ENCODE results near the gene NPAT. TPM values are rescaled to one million over a fixed set of nuclear protein-coding genes. Genes with fewer than 3 reads are reported as not detected.
A peak's percentile ranks its signal among the peaks of the same experiment; 100 is the strongest.

The NPAT gene
- total and polyA plus RNA-seq, 9 of the 15 experiments (the other 6 are each of a cell fraction or from before 2014, with no cell fraction given): 8.8 to 30.0 (median 22.1) TPM

DNA sequence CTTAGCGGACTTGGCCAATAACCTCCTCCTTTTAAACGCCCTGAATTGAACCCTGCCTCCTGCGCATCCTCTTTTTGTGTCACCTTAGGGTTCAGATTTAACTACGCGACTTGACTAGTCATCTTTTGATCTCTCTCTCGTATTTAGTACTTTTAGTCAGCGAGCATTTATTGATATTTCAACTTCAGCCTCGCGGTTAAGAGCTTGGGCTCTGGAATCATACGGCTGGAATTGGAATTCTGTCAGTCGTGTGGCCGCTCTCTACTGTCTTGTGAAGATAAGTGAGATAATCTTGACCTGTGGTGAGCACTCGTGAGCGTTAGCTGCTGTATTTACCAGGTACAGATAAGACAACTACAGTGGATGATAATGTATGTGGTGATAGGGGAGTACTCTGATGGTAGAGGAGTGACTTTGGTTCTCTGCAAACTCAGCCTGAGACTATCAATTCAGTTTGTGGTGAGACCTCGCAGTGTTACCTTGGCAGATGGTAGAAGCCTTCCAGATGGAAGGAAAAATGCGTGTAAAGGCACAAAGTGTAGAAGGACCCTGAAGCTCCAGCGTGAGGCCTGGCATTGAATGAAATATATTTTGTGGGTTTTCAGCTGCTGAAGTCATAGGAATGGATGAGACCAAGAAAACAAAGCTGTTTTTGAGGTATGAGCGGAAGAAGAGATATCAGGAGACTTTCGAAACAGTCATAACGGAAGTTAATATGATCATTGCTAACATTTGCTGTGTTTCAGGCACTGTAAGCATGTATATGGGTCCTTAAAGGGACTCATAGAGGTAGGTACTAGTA lies 1.1 kb upstream of the NPAT start (continued):
- peak; percentile 95 for TF ChIP-seq ARID1B (IDR thresholded peaks at IDR 0.05)
- TF ChIP-seq, protein P1, sequence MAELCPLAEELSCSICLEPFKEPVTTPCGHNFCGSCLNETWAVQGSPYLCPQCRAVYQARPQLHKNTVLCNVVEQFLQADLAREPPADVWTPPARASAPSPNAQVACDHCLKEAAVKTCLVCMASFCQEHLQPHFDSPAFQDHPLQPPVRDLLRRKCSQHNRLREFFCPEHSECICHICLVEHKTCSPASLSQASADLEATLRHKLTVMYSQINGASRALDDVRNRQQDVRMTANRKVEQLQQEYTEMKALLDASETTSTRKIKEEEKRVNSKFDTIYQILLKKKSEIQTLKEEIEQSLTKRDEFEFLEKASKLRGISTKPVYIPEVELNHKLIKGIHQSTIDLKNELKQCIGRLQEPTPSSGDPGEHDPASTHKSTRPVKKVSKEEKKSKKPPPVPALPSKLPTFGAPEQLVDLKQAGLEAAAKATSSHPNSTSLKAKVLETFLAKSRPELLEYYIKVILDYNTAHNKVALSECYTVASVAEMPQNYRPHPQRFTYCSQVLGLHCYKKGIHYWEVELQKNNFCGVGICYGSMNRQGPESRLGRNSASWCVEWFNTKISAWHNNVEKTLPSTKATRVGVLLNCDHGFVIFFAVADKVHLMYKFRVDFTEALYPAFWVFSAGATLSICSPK (IDR thresholded peaks at IDR 0.05; ENCODE audit: borderline replicate concordance): no peak
- TF ChIP-seq MYNN (IDR thresholded peaks at IDR 0.05): 0 out of 2 replicates have a peak, but pooled peaks have one; percentile 46
- no peak for TF ChIP-seq MYNN (CRISPR knock-in tag; IDR thresholded peaks at IDR 0.05)
- no peak for TF ChIP-seq ZNF197 (CRISPR knock-in tag; IDR thresholded peaks at IDR 0.05; ENCODE audit: low read depth)
- no peak for TF ChIP-seq KLF13 (tag; IDR thresholded peaks at IDR 0.05; ENCODE audit: borderline replicate concordance, low read depth)
- TF ChIP-seq TRIM28 (IDR thresholded peaks at IDR 0.05): no peak
- peak; percentile 91 for TF ChIP-seq NCOR1 (IDR thresholded peaks at IDR 0.05)
- no peak for TF ChIP-seq ZZZ3 (IDR thresholded peaks at IDR 0.05)
- no peak for TF ChIP-seq NFYB (IDR thresholded peaks at IDR 0.05; ENCODE audit: extremely low read depth, insufficient read length)
- peak; percentile 61; the same call in 1 of the 2 replicates for TF ChIP-seq GATAD2B (IDR thresholded peaks at IDR 0.05; ENCODE audit: borderline replicate concordance)
- TF ChIP-seq, protein P2, sequence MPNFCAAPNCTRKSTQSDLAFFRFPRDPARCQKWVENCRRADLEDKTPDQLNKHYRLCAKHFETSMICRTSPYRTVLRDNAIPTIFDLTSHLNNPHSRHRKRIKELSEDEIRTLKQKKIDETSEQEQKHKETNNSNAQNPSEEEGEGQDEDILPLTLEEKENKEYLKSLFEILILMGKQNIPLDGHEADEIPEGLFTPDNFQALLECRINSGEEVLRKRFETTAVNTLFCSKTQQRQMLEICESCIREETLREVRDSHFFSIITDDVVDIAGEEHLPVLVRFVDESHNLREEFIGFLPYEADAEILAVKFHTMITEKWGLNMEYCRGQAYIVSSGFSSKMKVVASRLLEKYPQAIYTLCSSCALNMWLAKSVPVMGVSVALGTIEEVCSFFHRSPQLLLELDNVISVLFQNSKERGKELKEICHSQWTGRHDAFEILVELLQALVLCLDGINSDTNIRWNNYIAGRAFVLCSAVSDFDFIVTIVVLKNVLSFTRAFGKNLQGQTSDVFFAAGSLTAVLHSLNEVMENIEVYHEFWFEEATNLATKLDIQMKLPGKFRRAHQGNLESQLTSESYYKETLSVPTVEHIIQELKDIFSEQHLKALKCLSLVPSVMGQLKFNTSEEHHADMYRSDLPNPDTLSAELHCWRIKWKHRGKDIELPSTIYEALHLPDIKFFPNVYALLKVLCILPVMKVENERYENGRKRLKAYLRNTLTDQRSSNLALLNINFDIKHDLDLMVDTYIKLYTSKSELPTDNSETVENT (CRISPR knock-in tag; IDR thresholded peaks at IDR 0.05): no peak
- TF ChIP-seq MCM5 (IDR thresholded peaks at IDR 0.05; ENCODE audit: low read depth): no peak
- TF ChIP-seq TBL1XR1 (IDR thresholded peaks at IDR 0.05; ENCODE audit: low read length in 2 of 2): peak; percentile 73 to 89; a peak in 2 of 4 replicates
- TF ChIP-seq MEF2A (IDR thresholded peaks at IDR 0.05; ENCODE audit: control insufficient read depth, low read depth, low read length): no peak
- TF ChIP-seq RBM25 (IDR thresholded peaks at IDR 0.05; ENCODE audit: low read depth, low read length, severe bottlenecking): no peak
- TF ChIP-seq, protein P3, sequence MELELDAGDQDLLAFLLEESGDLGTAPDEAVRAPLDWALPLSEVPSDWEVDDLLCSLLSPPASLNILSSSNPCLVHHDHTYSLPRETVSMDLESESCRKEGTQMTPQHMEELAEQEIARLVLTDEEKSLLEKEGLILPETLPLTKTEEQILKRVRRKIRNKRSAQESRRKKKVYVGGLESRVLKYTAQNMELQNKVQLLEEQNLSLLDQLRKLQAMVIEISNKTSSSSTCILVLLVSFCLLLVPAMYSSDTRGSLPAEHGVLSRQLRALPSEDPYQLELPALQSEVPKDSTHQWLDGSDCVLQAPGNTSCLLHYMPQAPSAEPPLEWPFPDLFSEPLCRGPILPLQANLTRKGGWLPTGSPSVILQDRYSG (tag; conservative IDR thresholded peaks at IDR 0.05; ENCODE audit: low read depth): no peak
- TF ChIP-seq MBD2 (IDR thresholded peaks at IDR 0.05; ENCODE audit: borderline replicate concordance, low read depth): peak; percentile 57; the same call in 1 of the 2 replicates
- TF ChIP-seq, protein P4, sequence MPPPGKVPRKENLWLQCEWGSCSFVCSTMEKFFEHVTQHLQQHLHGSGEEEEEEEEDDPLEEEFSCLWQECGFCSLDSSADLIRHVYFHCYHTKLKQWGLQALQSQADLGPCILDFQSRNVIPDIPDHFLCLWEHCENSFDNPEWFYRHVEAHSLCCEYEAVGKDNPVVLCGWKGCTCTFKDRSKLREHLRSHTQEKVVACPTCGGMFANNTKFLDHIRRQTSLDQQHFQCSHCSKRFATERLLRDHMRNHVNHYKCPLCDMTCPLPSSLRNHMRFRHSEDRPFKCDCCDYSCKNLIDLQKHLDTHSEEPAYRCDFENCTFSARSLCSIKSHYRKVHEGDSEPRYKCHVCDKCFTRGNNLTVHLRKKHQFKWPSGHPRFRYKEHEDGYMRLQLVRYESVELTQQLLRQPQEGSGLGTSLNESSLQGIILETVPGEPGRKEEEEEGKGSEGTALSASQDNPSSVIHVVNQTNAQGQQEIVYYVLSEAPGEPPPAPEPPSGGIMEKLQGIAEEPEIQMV (tag; conservative IDR thresholded peaks at IDR 0.05; ENCODE audit: low read depth): no peak
- peak; percentile 74 for TF ChIP-seq ZEB2 (IDR thresholded peaks at IDR 0.05)
- no peak for TF ChIP-seq STAG1 (CRISPR knock-in tag; IDR thresholded peaks at IDR 0.05; ENCODE audit: borderline replicate concordance)

All from K562 (cell line).